Left ventricle myocardium inferior (tissue), 1 donor: ENCODE measurements around the gene CDK15. TPM values are rescaled to one million over a fixed set of nuclear protein-coding genes. Genes with fewer than 3 reads are reported as not detected.
"Not testable (repeated sequence)": the region's sequence is repeated elsewhere in the genome, so short reads cannot be mapped to it uniquely, and the experiment has no call there.

ENCODE experiments used
- DNase-seq: peaks from one replicate; pipeline ENCODE4 v3.0.0-alpha.2; 2020
- H3K27ac ChIP-seq: fragments of 200-600 bp; replicated peaks from 2 replicates; pipeline ENCODE4 v1.8.0; 2021
- H3K27me3 ChIP-seq: fragments of 200-600 bp; 2 replicates; pipeline ENCODE4 v1.8.0; 2021; ENCODE audit warnings: low read depth
- H3K36me3 ChIP-seq: fragments of 200-600 bp; 2 replicates; pipeline ENCODE4 v1.8.0; 2021
- H3K4me1 ChIP-seq: fragments of 200-600 bp; 2 replicates; pipeline ENCODE4 v1.8.0; 2021
- H3K4me3 ChIP-seq: fragments of 200-600 bp; 2 replicates; pipeline ENCODE4 v1.8.0; 2021; ENCODE audit warnings: mild to moderate bottlenecking, moderate library complexity
- H3K9me3 ChIP-seq: fragments of 200-600 bp; replicated peaks from 2 replicates; pipeline ENCODE4 v1.8.0; 2021
- intact Hi-C: fragments of 100-400 bp; cut with micrococcal nuclease; formaldehyde crosslinking; loops from one replicate; pipeline ENCODE4 v1.11.0; 2022
- long read RNA-seq: library from polyadenylated mRNA; unstranded; transcript quantifications from one replicate; pipeline ENCODE4 v2.0.0, GENCODE V29; 2021
- total RNA-seq: library from RNA; stranded (reverse); fragmentation: NEBNext Ultra II Directional; extraction: Animal tissue kit (Norgen Biotek cat#: 25700); gene quantifications from one replicate; pipeline ENCODE4 v1.2.1, GENCODE V29; 2021
- TF ChIP-seq, protein P1 (sequence below): fragments of 200-600 bp; IDR thresholded peaks from 2 replicates; pipeline ENCODE4 v1.8.0; 2021; ENCODE audit warnings: antibody characterized with exemption, mild to moderate bottlenecking, borderline replicate concordance
- donor health status: DM: no; HTN: yes; CAD: no; lungs with severe emphysema.

The CDK15 gene
- 0.16 TPM for total RNA-seq
- long read RNA-seq: 0 reads

- peak within 1 kb of the TSS; percentile 67 for H3K27ac ChIP-seq
- no peak for DNase-seq
- no peaks in the 10 kb centered on the region for H3K36me3 ChIP-seq
- H3K4me3 ChIP-seq: peak within 1 kb of the TSS; percentile 4
- peaks cover 25% of the 10 kb centered on the region for H3K27me3 ChIP-seq
- TF ChIP-seq, protein P1, sequence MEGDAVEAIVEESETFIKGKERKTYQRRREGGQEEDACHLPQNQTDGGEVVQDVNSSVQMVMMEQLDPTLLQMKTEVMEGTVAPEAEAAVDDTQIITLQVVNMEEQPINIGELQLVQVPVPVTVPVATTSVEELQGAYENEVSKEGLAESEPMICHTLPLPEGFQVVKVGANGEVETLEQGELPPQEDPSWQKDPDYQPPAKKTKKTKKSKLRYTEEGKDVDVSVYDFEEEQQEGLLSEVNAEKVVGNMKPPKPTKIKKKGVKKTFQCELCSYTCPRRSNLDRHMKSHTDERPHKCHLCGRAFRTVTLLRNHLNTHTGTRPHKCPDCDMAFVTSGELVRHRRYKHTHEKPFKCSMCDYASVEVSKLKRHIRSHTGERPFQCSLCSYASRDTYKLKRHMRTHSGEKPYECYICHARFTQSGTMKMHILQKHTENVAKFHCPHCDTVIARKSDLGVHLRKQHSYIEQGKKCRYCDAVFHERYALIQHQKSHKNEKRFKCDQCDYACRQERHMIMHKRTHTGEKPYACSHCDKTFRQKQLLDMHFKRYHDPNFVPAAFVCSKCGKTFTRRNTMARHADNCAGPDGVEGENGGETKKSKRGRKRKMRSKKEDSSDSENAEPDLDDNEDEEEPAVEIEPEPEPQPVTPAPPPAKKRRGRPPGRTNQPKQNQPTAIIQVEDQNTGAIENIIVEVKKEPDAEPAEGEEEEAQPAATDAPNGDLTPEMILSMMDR: no peak
- peaks cover 13% of the 10 kb centered on the region for H3K4me1 ChIP-seq
- intact Hi-C loops: no loop called here
- no peaks in the 10 kb centered on the region for H3K9me3 ChIP-seq
These were observed at the start of gene CDK15 for GRCh38 chr2:201806442-201807170. TSS of gene CDK15 (plus strand) at chr2:201806537. CDS start at chr2:201806665, 128 bp downstream.

DNA sequence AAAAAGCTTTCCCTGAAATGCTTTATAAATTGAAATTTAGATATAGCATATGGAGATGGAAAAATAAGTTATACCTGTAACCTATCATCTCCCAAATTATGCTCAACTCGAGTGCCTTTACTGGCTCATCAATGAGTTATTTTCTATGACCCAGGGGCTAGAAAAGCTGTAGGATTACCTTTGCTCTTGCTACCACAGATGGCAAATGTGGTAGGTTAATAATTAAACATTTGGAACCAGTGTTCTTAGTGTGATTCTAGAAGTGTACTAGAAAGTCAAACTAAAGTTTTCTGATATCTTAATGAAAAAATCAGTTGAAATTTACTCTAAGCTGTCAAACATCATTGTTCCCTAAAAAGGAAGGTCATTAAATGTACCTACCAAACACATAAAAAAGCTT is 48.1 kb upstream of the CDK15 start:
- peaks cover 11% of the 10 kb centered on the region for H3K4me1 ChIP-seq
- TF ChIP-seq, protein P1: no peak
- H3K36me3 ChIP-seq: peaks cover 71% of the 10 kb centered on the region
- intact Hi-C loops: no loop called here
- H3K27me3 ChIP-seq: no peaks in the 10 kb centered on the region
- no peaks in the 10 kb centered on the region for H3K9me3 ChIP-seq
- DNase-seq: no peak
- no peak overlapping the region for H3K27ac ChIP-seq
- H3K4me3 ChIP-seq: no peak overlapping the region

- Histone ChIP-seq H3K27me3 (no peaks in the 10 kb centered on the region), H3K27ac (no peak overlapping the region), H3K4me3 (no peak overlapping the region), H3K4me1 (peaks cover 11% of the 10 kb centered on the region), H3K9me3 (no peaks in the 10 kb centered on the region), H3K36me3 (peaks cover 73% of the 10 kb centered on the region)
- intact Hi-C loops: no loop called here
- TF ChIP-seq, protein P1: no peak
- no peak for DNase-seq
These were observed 47.5 kb upstream of the CDK15 start for GRCh38 chr2:201758873-201759272.

DNA sequence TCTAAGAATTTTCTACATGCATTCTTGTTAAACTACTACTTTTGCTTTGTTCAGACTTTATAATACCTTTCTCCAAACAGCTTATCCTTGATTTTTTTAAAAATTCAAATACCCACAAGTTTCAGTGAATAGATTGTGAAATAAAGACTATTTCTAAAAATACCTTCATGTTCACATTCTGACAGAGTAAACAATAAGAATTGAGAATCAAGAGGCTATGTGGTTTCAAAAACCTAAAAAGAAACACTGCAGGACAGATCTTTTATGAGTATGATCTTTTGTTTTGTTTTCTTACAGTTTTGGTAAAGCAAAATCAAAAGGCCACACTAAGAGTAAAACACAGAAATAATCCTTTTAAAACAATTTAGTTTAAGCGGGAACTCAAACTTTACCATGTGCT is 46.8 kb upstream of the CDK15 start:
- H3K36me3 ChIP-seq: peaks cover 70% of the 10 kb centered on the region
- H3K4me1 ChIP-seq: peaks cover 16% of the 10 kb centered on the region
- H3K9me3 ChIP-seq: no peaks in the 10 kb centered on the region
- H3K27ac ChIP-seq: no peak overlapping the region
- H3K27me3 ChIP-seq: no peaks in the 10 kb centered on the region
- DNase-seq: no peak
- TF ChIP-seq, protein P1: no peak
- no peak overlapping the region for H3K4me3 ChIP-seq
- intact Hi-C loops: no loop called here

- DNase-seq: no peak
- Histone ChIP-seq H3K4me3 (no peak overlapping the region), H3K9me3 (no peaks in the 10 kb centered on the region), H3K36me3 (peaks cover 70% of the 10 kb centered on the region), H3K27me3 (no peaks in the 10 kb centered on the region), H3K4me1 (peaks cover 28% of the 10 kb centered on the region), H3K27ac (peak overlapping the region; percentile 47)
- intact Hi-C loops: no loop called here
- TF ChIP-seq, protein P1: no peak
These were observed 45.2 kb upstream of the CDK15 start for GRCh38 chr2:201761101-201761500.

GRCh38 chr2:201764469-201764868 is 41.9 kb upstream of the CDK15 start:
- H3K4me3 ChIP-seq, intact Hi-C loops, H3K9me3 ChIP-seq, H3K27me3 ChIP-seq, DNase-seq: not testable (repeated sequence)
- H3K36me3 ChIP-seq: peaks cover 70% of the 10 kb centered on the region
- peak overlapping the region; percentile 8 for H3K27ac ChIP-seq
- peaks cover 48% of the 10 kb centered on the region for H3K4me1 ChIP-seq
